OCI-M2 (cell line): Measurements from ENCODE around the gene ADH5.
"Not testable (repeated sequence)": the region's sequence is repeated elsewhere in the genome, so short reads cannot be mapped to it uniquely, and the experiment has no call there.

Experiments
- DNase-seq: peaks from one replicate; lab custom pipeline; 2025; ENCODE audit not compliant: unreplicated experiment; lab: John Stamatoyannopoulos, UW

ADH5 gene

GRCh38 chr4:99088023-99088449, 552 bp downstream of the ADH5 start:
- no peak for DNase-seq

DNA sequence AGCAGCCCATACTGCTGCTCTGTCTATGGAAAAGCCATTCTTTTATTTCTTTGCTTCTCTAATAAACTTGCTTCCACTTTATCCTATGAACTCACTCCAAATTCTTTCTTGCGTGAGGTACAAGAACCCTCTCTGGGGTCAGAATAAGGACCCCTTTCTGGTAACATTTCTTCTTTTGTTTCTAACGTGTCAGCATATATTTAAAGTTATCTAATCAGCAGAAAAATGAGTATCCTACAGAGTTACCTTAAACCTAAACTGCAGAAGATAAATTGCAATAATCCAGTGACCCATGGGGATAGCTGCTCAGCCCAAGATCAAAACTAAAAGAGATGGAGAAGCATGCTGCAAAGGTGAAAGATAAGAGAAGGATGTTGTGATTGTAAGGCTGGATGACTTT, 4.0 kb downstream of the ADH5 start:
- DNase-seq, result no peak

GRCh38 chr4:99082192-99082591, 6.4 kb downstream of the ADH5 start:
- no peak for DNase-seq

DNA sequence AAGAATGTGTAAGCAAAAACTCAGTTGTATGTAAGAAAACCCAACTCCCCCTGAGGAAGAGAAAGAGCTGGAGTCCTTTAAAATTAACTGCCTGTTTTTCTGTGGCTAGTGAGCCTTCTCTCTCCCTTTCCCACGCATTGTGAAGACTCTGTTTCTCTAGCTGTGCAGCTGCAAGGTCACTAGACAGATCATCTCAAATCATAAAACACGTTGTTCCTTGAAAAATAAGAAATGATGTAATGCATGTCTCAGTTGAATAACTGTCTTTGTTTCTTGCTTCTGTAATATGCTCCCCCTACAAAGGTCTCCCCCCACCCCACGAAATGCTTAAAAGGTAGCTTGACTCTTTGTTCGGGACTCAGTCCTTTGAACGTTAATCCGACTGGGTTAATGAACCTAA, 7.7 kb downstream of the ADH5 start:
- not testable (repeated sequence) for DNase-seq

- DNase-seq, result no peak
These were observed 8.8 kb downstream of the ADH5 start for GRCh38 chr4:99079625-99080295.

GRCh38 chr4:99078931-99079624, 9.5 kb downstream of the ADH5 start:
- DNase-seq, result no peak

DNA sequence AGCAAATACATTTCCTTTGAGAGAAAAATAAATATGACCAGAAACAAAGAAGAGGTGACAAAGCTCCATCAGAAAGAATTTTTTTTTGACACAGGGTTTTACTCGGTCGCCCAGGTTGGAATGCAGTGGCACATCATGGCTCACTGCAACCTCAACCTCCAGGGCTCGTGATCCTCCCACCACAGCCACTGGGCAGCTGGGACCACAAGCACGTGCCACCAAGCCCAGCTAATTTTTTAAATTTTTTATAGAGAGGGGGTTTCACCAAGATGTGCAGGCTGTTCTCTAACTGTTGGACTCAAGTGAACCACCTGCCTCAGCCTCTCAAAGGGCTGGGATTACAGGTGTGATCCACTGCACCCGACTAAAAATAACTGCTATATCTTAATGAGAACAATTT, 10.3 kb downstream of the ADH5 start:
- DNase-seq, result no peak

DNA sequence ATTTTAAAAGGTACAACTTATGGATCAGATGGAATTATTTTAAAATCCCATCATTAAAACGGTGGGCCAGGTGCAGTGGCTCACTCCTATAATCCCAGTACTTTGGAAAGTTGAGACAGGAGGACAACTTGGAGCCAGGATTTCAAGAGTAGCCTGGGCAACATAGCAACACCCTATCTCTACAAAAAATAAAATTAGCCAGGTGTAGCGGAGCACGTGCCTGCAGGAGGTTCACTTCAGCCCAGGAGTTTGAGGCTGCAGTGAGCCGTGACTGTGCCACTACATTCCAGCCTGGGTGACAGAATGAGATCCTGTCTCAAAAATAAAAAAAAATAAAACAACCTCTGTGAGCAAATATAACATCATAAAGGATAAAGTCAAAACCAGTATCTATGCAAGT, 11.4 kb downstream of the ADH5 start:
- no peak for DNase-seq

DNA sequence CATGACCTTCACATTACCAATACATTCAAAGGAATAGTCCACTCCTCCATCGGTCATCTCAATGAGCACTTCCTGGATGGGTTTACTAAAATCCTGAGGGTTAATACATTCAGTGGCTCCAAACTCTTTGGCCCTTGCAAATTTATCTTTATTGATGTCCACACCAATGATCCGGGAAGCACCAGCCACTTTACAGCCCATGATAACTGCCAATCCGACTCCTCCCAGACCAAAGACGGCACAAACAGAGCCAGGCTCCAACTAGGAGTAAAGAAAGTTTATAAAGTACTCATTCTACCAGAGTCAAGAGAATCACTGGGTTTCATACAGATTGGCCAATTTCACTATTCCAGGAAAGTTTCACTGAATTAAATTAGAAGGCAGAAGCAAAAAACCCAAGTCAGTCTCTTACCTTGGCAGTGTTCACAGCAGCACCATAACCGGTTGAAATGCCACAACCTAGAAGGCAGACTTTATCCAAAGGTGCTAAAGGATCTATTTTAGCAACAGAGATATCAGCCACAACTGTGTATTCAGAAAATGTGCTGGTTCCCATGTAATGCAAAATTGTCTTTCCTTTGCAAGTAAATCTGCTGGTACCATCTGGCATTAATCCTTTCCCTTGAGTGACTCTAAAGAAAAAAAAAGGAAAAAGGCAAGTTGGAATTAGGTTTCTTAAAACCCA, 12.2 kb downstream of the ADH5 start:
- DNase-seq, result no peak

DNA sequence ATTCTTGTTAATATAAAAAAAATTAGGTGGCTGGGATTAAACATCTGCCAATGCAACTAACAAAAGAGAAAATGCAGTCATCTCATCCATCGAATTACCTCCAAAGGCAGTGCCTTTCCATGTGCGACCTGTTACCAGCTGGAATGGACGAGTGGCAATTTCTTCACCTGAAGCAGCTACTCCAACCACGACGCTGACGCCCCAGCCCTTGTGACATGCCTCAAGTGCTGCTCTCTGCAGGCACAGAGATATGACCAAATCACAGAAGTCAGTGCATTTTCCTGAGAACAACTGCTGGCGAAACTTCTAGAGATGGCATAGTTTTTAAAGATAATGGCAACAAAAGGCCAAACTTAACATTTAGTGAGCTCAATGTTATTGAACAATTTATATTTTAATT, 13.8 kb downstream of the ADH5 start:
- no peak for DNase-seq

DNA sequence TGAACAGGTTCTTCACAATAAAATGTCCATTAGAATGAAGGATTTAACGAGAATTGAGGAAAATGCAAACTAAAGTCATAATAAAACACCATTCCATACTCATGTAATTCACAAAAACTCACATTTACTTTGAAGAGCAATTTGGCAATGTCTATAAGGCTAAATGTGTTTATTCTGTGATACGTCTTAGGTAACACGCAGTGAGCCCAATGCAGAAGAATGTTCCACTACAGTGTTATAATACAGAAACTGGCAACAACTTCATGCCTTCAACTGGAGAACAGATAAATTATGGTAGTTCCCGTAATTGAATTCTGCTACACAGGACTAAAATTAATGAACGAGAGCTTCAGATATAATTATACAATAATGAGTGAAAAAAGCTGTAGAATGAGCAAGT, 17.4 kb downstream of the ADH5 start:
- DNase-seq, result no peak

DNA sequence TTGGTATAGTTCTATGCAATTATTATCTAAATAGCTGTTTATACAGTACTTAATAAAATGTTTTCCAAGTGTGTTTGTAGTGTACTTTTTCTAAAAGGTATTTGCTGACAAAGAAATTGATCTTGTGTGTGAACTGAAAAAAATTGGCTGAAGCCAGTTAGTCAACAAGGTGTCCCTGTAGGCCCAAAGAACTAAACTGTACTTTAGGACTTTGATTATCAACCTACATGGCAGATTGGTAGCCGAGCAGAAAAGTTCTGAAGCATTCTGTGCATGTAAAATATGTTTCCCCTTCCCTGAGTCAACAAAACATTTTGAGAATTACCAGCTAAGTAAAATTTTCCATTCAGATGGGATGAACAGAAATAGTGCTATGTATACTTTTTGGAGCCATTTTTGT, 21.0 kb downstream of the ADH5 start:
- DNase-seq, result no peak

DNA sequence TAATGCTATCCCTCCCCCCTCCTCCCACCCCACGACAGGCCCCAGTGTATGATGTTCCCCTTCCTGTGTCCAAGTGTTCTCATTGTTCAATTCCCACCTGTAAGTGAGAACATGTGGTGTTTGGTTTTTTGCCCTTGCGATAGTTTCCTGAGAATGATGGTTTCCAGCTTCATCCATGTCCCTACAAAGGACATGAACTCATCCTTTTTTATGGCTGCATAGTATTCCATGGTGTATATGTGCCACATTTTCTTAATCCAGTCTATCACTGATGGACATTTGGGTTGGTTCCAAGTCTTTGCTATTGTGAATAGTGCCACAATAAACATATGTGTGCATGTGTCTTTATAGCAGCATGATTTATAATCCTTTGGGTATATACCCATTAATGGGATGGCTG, 23.1 kb downstream of the ADH5 start:
- DNase-seq, result not testable (repeated sequence)

GRCh38 chr4:99062120-99062519, 26.5 kb downstream of the ADH5 start:
- no peak for DNase-seq

- no peak for DNase-seq
These were observed 27.4 kb downstream of the ADH5 start for GRCh38 chr4:99061048-99061700.

DNA sequence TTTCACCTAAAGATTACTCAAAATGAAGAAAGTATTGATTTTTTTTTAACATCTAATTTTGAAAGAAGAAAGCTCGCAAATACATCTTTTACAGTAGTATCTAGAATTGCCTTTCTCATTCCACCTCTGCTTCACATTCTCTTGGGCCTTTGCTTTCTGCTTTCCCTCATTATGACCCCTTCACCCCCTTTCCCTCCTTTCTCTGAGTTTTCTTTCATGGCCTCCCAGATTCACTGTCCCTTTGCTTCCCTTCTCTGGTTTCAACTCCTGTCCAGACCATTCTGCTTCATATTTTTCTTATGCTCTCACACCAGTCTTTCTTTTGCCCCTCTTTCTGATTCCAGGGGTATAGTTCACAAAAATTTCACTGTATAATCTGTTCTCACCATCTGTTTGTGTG, 29.0 kb downstream of the ADH5 start:
- DNase-seq, result no peak

- no peak for DNase-seq
These were observed 30.4 kb downstream of the ADH5 start for GRCh38 chr4:99058228-99058627.

DNA sequence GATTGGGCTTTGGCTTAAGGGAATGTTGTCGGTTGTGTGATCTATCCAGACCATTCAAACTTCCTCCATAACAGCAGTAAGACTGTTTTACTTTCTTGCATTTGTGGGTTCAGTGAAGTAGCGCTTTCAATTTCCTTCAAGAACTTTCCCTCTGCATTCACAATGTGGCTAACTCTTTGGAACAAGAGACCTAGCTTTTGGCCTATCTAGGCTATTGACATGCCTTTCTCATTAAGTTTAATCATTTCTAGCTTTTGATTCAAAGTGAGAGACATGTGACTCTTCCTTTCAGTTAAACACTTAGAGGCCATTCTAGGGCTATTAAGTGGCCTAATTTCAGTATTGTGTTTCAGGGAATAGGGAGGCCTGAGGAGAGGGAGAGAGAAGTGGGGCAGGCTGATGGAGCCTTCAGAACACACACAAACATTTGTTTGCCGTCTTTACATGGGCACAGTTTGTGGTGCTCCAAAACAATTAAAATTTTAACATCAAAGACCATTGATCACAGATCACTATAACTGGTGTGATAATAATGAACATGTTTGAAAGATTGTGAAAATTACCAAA, 34.1 kb downstream of the ADH5 start:
- no peak for DNase-seq

DNA sequence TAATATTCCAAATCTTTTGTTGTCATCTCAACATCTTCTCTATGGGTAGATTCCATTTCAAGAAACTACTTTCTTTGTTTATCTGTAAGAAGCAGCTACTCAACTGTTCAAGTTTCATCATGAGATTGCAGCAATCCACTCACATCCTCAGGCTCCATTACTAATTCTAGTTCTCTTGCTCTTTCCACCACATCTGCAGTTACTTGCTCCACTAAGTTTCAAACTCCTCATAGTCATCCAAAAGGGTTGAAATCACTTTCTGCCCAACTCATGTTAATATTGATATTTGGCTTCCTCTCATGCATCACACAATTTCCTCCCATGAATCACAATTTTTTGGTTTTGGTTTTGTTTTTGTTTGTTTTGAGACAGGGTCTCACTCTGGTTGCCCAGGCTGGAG, 35.7 kb downstream of the ADH5 start:
- no peak for DNase-seq

GRCh38 chr4:99047710-99048109, 40.9 kb downstream of the ADH5 start:
- DNase-seq, result no peak

GRCh38 chr4:99043346-99043745, 45.2 kb downstream of the ADH5 start:
- no peak for DNase-seq
